Suprapubic skin (tissue), 4 donors: Measurements from ENCODE around the gene BCAP31. TPM values are rescaled to one million over a fixed set of nuclear protein-coding genes. Genes with fewer than 3 reads are reported as not detected.

ENCODE experiments used
- DNase-seq, 2 donors: peaks; one replicate each; pipeline ENCODE4 v3.0.0-alpha.2; 2019; ENCODE audit warnings: low spot score in 2 of 2
- H3K27ac ChIP-seq: fragments of 200-600 bp; sonication (generic); one replicate; pipeline ENCODE4 v1.5.1; 2019
- H3K27me3 ChIP-seq: fragments of 200-600 bp; sonication (generic); one replicate; pipeline ENCODE4 v1.5.1; 2019
- H3K36me3 ChIP-seq: fragments of 200-600 bp; sonication (generic); one replicate; pipeline ENCODE4 v1.5.1; 2019
- H3K4me1 ChIP-seq: fragments of 200-600 bp; sonication (generic); one replicate; pipeline ENCODE4 v1.5.1; 2019
- H3K4me3 ChIP-seq: fragments of 200-600 bp; sonication (generic); one replicate; pipeline ENCODE4 v1.5.1; 2019; ENCODE audit warnings: mild to moderate bottlenecking
- H3K9me3 ChIP-seq: fragments of 200-600 bp; sonication (generic); one replicate; pipeline ENCODE4 v1.5.1; 2019
- CTCF ChIP-seq, 2 donors: fragments of 200-600 bp in 1 of 2; fragments of 450-650 bp in 1 of 2; sonication (generic) in 1 of 2; IDR thresholded peaks; one replicate each; pipeline ENCODE4 v1.5.1; 2016 to 2019; ENCODE audit warnings: antibody characterized with exemption in 2 of 2, mild to moderate bottlenecking in 1 of 2, moderate library complexity in 1 of 2
- EP300 ChIP-seq: sonication (generic); formaldehyde crosslinking; IDR thresholded peaks from one replicate; pipeline ENCODE4 v1.6.1; 2017; ENCODE audit warnings: antibody characterized with exemption
- POLR2A ChIP-seq, 2 donors: fragments of 450-650 bp; IDR thresholded peaks; one replicate each; pipeline ENCODE4 v1.6.1; 2017; ENCODE audit warnings: antibody characterized with exemption in 2 of 2, mild to moderate bottlenecking in 2 of 2, moderate library complexity in 2 of 2
- POLR2AphosphoS5 ChIP-seq, 3 donors: sonication (generic); formaldehyde crosslinking; IDR thresholded peaks; one replicate each; pipeline ENCODE4 v1.6.1; 2017; ENCODE audit warnings: antibody characterized with exemption in 3 of 3
- WGBS: methylation state at CpG from one replicate; pipeline ENCODE4 v1.1.5; 2018; 5-methylcytosine and 5-hydroxymethylcytosine counted together
- total RNA-seq, 4 donors: library from RNA; depleted of rRNA; stranded (reverse); fragments of >200 nt; gene quantifications; one replicate each; pipeline ENCODE4 v1.1.0, GENCODE V29; 2016

Gene BCAP31
- total RNA-seq, 4 donors from 2014 or later, result 112 to 170 (median 167) TPM

- Histone ChIP-seq H3K4me1 (peaks cover 27% of the 10 kb centered on the region), H3K9me3 (no peaks in the 10 kb centered on the region), H3K4me3 (peak overlapping the region; percentile 16), H3K27ac (peak overlapping the region; percentile 54), H3K36me3 (no peaks in the 10 kb centered on the region), H3K27me3 (no peaks in the 10 kb centered on the region)
- DNase-seq, result no peak
- no peak for TF ChIP-seq EP300
- TF ChIP-seq POLR2A (IDR thresholded peaks at IDR 0.05), result no peak
- TF ChIP-seq CTCF (IDR thresholded peaks at IDR 0.05), result no peak
- no peak for TF ChIP-seq POLR2AphosphoS5 (IDR thresholded peaks at IDR 0.05)
- WGBS, result 50% methylated on average over 2 of the region's 7 CpGs
These were observed 40.6 kb upstream of the BCAP31 start for GRCh38 chrX:153764786-153765137.

- H3K27me3 ChIP-seq, result no peaks in the 10 kb centered on the region
- H3K36me3 ChIP-seq, result no peaks in the 10 kb centered on the region
- 43% methylated on average over 10 of the region's 26 CpGs for WGBS
- peak; percentile 85 to 89 for DNase-seq
- peaks cover 27% of the 10 kb centered on the region for H3K4me1 ChIP-seq
- H3K9me3 ChIP-seq, result no peaks in the 10 kb centered on the region
- H3K4me3 ChIP-seq, result peak within 1 kb of the TSS; percentile 35
- TF ChIP-seq CTCF (IDR thresholded peaks at IDR 0.05) (peak; percentile 63 to 68), POLR2A (IDR thresholded peaks at IDR 0.05) (no peak), EP300 (no peak), POLR2AphosphoS5 (IDR thresholded peaks at IDR 0.05) (no peak)
- peak within 1 kb of the TSS; percentile 54 for H3K27ac ChIP-seq
These were observed 40.0 kb upstream of the BCAP31 start, which contains the start of gene PLXNB3 for GRCh38 chrX:153763989-153764755. Gene PLXNB3 (plus strand): TSS chrX:153764249. CDS start chrX:153765536, 1,287 bp downstream.

GRCh38 chrX:153763298-153763932 lies 39.2 kb upstream of the BCAP31 start:
- Histone ChIP-seq H3K27ac (no peak overlapping the region), H3K4me3 (no peak overlapping the region), H3K9me3 (no peaks in the 10 kb centered on the region), H3K4me1 (peaks cover 27% of the 10 kb centered on the region), H3K36me3 (no peaks in the 10 kb centered on the region), H3K27me3 (no peaks in the 10 kb centered on the region)
- peak in 1 of 2 donors; percentile 59 for DNase-seq
- TF ChIP-seq POLR2AphosphoS5 (IDR thresholded peaks at IDR 0.05) (no peak), CTCF (IDR thresholded peaks at IDR 0.05) (no peak), POLR2A (IDR thresholded peaks at IDR 0.05) (no peak), EP300 (no peak)
- 76% methylated on average over 8 of the region's 18 CpGs for whole genome bisulfite sequencing

GRCh38 chrX:153762626-153763173 lies 38.5 kb upstream of the BCAP31 start:
- no peaks in the 10 kb centered on the region for H3K36me3 ChIP-seq
- no peak for TF ChIP-seq POLR2A (IDR thresholded peaks at IDR 0.05)
- no peak for TF ChIP-seq EP300
- H3K9me3 ChIP-seq, result no peaks in the 10 kb centered on the region
- no peaks in the 10 kb centered on the region for H3K27me3 ChIP-seq
- H3K27ac ChIP-seq, result no peak overlapping the region
- DNase-seq, result no peak
- no peak overlapping the region for H3K4me3 ChIP-seq
- peaks cover 27% of the 10 kb centered on the region for H3K4me1 ChIP-seq
- WGBS, result 90% methylated on average over 12 of the region's 14 CpGs

GRCh38 chrX:153761863-153762262 lies 37.7 kb upstream of the BCAP31 start:
- no peak for TF ChIP-seq EP300
- TF ChIP-seq POLR2A (IDR thresholded peaks at IDR 0.05), result no peak
- H3K4me1 ChIP-seq, result peaks cover 27% of the 10 kb centered on the region
- H3K27me3 ChIP-seq, result no peaks in the 10 kb centered on the region
- H3K9me3 ChIP-seq, result no peaks in the 10 kb centered on the region
- 85% methylated on average over 13 of the region's 15 CpGs for WGBS
- H3K4me3 ChIP-seq, result no peak overlapping the region
- DNase-seq, result no peak
- no peak overlapping the region for H3K27ac ChIP-seq
- no peaks in the 10 kb centered on the region for H3K36me3 ChIP-seq

DNA sequence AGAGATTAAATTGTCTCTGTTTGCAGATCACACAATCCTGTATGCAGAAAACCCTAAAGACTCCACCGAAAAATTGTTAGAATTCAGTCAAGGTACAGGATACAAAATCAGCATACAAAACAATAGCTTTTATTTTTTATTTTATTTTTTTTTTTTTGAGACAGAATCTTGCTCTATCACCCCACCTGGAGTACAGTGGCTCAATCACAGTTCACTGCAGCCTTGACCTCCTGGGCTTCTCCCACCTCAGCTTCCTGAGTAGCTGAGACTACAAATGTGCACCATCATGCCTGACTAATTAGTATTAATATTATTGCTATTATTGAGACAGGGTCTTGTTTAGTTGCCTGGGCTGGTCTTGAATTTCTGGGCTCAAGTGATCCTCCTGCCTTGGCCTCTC lies 30.9 kb upstream of the BCAP31 start:
- no peak overlapping the region for H3K4me3 ChIP-seq
- H3K36me3 ChIP-seq, result no peaks in the 10 kb centered on the region
- 86% methylated on average over 1 of the region's 1 CpG for WGBS
- H3K4me1 ChIP-seq, result no peaks in the 10 kb centered on the region
- H3K27me3 ChIP-seq, result no peaks in the 10 kb centered on the region
- H3K9me3 ChIP-seq, result no peaks in the 10 kb centered on the region
- no peak overlapping the region for H3K27ac ChIP-seq
- peak in 1 of 2 donors; percentile 14 for DNase-seq
- TF ChIP-seq CTCF (IDR thresholded peaks at IDR 0.05) (no peak), EP300 (no peak), POLR2AphosphoS5 (IDR thresholded peaks at IDR 0.05) (no peak), POLR2A (IDR thresholded peaks at IDR 0.05) (no peak)
